ENCODE measurements around the gene GAB4.
"Not testable (repeated sequence)": the region's sequence is repeated elsewhere in the genome, so short reads cannot be mapped to it uniquely, and the experiment has no call there.

The GAB4 gene

DNA sequence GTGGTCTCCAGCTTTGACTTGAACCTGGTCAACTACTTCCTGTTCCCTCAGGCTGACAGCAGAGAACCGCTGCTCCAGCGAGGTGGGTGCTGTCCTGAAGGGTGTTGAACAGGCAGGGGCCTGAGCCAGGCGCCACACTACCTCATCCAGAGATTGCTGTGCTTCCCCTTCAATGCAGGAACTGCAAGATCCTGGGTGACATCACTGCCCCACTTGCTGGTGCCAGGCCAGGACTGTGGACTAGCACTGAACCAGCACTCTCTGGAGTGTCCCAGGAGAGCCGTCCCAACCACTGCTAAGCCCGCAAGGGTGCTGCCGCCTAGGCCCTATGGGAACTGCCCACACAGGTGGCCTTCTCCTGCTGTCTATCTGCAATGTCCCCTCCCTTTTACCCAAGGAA lies 51.7 kb downstream of the GAB4 start:
- no peak for DNase-seq

- peak in 2 of 3 experiments; percentile 9 to 60 for DNase-seq
These were observed 52.3 kb downstream of the GAB4 start for GRCh38 chr22:16955678-16956210.

- DNase-seq: no peak
These were observed 52.9 kb downstream of the GAB4 start for GRCh38 chr22:16955081-16955480.

DNA sequence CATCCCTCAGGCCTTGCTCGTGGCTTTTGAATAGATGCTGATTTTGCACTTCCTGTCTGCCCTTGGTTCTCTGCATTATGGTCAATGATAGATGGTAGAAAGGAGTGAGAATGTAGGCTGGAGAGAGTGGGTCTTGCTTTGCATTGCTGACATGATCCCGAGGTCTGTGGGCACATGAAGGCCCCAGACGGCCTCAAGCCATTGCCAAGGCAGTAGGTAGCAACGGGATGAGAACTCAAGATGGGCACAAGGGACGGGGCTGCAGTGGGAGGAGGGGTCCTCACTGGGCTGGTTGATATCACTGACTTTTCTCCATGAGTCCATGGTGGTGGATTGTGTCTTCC lies 54.0 kb downstream of the GAB4 start:
- DNase-seq: no peak

GRCh38 chr22:16953206-16954059 lies 54.6 kb downstream of the GAB4 start:
- peak in 1 of 3 experiments; percentile 3 for DNase-seq

DNA sequence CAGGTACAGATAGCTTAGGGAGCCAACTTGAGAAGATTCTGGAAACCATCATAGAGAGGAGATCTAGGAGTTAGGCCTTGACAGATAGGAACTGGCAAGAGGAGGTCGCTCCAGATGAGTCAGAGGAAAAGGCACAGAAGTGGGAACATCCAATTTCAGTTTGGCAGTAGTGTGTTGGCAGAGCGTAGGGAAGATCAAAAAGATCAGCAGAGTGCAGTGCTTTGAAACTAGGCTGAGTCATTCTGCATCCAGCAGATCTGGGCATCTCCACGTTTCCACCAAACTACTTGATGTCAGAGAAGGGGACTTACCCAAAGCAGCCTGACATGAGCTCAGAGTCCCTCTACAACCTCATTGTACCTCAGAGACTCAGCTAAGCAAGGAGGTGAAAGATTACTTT lies 58.5 kb downstream of the GAB4 start:
- DNase-seq: no peak

- no peak for DNase-seq
These were observed 70.2 kb downstream of the GAB4 start for GRCh38 chr22:16937811-16938210.

DNA sequence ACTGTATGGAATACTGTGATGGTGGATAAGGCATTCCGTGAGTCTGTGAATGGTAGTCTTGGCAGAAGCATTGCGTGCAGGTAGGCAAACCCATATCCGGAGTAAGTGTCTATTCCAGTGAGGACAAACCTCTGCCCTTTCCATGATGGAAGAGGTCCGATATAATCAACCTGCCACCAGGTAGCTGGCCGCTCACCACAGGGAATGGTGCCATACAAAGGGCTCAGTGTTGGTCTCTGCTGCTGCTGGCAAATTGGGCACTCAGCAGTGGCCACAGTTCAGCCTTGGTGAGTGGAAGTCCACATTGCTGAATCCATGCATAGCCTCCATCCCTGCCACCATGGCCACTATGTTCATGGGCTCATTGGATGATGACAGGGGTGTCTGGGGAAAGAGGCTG lies 70.8 kb downstream of the GAB4 start:
- DNase-seq: not testable (repeated sequence)

DNA sequence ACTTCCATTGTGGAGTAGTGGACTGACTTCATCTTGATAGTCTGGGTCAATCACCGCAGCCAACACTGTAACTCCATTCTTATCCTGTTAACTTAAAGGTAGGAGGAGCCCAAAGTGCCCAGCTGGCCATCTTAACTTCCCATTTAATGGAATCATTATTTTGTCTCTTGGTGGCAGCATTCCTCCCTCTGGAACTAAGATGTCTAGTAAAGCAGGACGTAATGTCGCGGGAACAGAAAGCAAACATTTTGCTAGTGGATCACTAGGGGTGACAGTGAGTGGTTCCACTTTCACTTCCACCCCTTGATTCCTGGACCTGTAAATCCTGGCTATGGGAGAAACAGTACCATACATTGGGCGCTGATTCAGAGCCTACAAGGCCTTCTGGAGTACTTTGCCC lies 71.4 kb downstream of the GAB4 start:
- no peak for DNase-seq

- no peak for DNase-seq
These were observed 72.8 kb downstream of the GAB4 start for GRCh38 chr22:16935209-16935608.

DNA sequence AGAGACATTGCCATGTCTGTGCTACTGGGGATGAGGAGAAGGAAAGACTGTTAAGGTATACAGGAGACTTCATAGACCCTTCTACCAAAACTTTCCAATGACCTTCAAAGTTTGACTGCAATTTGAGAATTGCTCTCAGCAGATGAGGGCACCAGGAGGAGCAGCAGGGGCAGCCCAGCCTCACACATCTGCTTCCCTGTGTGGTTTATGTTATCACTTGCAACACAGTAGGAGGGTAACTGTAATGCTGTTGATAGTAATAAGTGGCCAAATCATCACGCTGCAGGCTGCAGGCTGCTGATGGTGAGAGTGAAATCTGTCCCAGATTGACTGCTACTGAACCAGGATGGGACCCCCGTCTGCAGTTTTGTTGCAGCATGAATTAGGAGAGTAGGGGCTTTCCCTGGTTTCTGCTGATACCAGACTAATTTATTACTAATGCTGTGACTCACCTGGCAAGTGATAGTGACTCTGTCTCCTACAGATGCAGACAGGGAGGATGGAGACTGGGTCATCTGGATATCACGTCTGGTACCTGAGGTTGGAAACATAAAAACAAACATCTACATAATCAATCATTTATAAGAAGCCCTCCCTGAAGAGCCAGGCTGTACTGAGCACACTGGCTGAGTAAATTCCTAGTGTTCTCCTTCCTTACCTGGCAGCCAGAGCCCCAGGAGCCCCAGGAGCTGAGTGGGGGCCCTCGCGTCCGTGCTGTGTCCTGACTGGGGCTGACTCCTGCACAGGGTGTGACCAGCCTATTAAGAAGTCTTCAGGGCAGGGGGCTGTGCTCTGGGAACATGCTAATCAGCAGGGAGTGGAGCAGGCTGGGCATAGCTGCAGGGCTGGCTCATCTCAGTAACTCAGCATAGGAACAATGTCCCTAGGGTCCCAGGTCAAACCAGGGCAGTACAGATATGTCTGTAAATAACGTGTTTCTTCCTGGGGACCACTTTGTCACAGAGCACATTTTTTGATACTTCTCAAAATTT lies 74.4 kb downstream of the GAB4 start:
- peak in 1 of 3 experiments; percentile 15 for DNase-seq

DNA sequence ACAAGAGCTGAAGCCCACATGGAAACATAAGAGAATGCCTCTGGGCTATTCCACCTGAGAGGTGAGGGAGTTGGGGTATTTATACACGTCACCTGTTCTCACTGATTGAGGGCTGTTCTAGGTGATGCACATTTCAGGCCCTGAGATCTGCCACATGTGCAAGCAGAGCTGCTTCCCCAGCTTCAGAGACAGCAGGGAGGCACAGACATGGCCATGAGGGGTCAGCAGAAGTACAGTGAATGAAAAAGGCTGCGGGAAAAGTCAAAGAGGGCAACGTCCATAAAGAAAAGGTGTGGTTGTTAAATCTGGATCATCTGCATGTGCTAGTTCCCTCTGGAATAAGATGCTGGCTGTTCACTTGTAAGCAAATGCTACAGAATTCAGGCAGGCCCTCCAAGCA lies 75.4 kb downstream of the GAB4 start:
- peak in 1 of 3 experiments; percentile 17 for DNase-seq

DNA sequence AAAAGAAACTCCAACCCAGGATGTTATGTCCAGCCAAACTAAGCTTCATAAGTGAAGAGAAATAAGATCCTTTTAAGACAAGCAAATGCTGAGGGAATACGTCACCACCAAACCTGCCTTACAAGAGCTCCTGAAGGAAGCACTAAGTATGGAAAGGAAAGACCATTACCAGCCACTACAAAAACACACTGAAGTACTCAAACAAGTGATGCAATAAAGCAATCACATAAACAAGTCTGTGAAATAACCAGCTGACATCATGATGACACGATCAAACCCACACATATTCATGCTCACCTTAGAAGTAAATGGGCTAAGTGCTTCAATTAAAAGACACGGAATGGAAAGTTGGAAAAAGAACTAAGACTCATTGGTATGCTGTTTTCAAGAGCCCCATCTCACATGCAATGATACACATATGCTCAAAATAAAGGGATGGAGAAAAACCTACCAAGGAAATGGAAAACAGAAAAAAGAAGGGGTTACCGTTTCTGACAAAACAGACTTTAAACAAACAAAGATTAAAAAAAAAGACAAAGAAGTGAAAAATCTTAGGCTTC lies 82.5 kb downstream of the GAB4 start:
- no peak for DNase-seq

- no peak for DNase-seq
These were observed 85.3 kb downstream of the GAB4 start for GRCh38 chr22:16922706-16923105.

DNA sequence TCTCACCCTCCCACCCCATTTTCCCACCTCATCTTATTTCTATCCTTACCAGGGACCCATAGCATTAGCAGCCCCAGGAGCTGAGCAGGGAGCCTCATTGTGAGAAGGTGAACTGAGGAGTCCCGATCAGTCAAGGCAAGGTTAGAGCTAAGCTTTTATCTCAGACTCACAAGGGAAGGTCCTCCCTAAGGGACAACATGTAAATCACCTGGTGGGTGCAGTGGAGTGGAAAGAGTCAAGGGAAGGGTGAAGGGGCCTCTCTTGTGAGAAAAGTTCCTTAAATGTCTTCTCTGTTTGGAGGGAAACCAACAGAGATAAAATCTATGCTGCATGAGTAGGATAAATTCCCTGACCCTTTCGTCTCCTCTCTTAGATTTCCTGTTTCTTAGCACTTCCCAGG lies 85.9 kb downstream of the GAB4 start:
- no peak for DNase-seq

DNA sequence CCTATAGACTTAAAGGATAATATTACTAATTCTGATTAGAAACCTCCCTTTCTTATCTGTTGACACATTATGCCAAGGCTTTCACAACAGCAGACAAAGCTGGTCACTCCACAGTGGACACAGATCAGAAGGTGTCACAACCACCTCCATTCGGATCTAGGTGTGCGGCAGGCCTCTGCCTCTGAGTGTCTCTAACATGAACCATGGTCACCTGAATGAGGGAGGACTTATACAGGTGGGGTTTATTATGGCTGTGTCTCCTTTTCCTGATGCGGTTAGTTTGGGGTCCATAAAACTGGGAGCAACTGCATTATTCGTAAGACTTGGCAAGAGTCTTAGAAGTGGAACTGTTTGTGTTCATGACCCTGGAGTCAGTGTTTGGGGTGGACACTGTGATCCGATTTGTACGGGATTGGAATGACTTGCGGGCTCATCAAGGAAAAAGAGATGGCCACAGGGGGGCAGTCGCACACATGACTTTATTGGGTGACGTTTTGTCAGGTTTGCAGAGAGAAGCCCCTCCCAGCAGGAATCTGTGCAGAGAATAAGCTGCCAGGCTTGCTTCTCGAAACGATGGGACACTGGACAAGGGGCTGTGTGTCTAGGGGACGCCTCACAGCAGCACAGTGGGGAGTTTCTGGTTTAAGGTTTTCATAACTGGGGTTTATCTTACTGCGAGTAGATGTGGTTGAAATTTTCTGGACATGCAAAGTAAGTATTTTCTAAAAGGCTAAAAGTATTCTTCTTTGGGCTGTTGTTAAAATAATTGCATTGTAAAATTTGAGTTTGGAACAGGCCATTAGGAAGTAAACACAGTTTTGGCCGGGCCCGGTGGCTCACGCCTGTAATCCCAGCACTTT lies 90.6 kb downstream of the GAB4 start:
- DNase-seq: peak; percentile 35 to 78 (median 48)

DNA sequence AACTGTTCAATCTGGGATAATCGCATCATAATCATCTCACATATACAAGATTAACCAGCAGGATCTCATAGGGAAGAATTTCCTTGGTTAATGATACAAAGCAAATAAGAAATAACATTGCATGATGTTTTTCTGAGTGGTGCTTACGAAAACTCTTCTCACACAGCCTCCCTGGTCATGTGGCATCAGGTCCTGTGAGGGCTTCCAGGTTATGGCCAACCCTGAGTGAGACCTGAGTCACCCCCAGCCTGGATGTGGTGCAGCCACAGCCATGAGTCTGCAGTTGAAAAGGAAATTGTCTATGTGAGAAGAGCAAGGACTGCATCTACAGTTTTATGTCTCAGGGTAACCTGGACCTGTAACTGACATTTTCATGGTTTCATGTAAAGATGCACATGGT lies 92.3 kb downstream of the GAB4 start:
- DNase-seq: no peak

GRCh38 chr22:16914911-16915310 lies 93.1 kb downstream of the GAB4 start:
- not testable (repeated sequence) for DNase-seq

- DNase-seq: peak in 2 of 3 experiments; percentile 2 to 8
These were observed 94.0 kb downstream of the GAB4 start for GRCh38 chr22:16914006-16914405.

DNA sequence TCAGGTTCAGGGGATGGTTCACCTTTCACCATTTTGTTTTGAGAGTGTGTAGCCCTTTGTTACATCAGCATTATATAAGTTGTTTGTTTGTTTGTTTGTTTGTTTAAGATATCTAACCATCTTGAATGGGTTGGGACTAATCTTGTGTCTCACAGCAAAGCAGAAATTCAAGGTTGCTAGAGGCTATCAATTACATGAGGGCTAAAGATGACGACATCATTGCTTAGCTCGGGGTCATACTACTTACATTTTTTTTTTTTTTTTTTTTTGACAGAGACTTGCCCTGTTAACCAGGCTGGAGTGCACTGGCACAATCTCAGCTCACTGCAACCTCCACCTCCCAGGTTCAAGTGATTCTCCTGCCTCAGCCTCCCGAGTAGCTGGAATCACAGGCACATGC lies 95.7 kb downstream of the GAB4 start:
- no peak for DNase-seq
